EH (cell line): ENCODE results near the gene IZUMO4.

ENCODE experiments used
- DNase-seq: peaks from one replicate; pipeline ENCODE4 v3.0.0-alpha.2; 2015; ENCODE audit warnings: low read depth

The IZUMO4 gene

DNA sequence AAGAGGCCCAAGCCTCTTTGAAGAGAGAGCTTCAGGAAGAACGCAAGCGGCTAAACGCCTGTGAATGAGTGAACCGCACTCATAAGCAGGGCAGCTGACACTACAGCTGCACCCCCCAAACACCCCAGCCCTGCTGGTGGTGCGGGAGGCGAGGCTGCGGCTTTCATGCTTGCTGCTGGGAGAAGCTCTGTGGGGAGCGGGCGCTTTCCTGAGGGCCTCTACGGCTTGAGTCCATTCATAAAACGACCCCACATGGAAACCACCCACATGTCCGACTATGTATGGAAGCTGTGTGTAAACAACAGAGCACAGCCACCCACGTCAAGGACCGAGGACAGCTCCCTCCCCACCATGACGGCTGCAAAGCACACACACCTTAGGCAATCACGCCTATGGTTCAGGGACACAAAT lies 49.1 kb downstream of the IZUMO4 start:
- no peak for DNase-seq

- DNase-seq = no peak
These were observed 51.9 kb downstream of the IZUMO4 start for GRCh38 chr19:2148482-2149135.
